GM12801 (cell line): ENCODE data around the gene CABLES2.

Source experiments
- CTCF ChIP-seq: IDR thresholded peaks from one replicate; pipeline ENCODE4 v1.5.1; 2011; ENCODE audit warnings: control low read depth; ENCODE audit not compliant: insufficient read length; ENCODE audit errors: extremely low read depth

The CABLES2 gene

GRCh38 chr20:62445553-62446340 is 38.7 kb upstream of the CABLES2 start:
- no peak for TF ChIP-seq CTCF

GRCh38 chr20:62444286-62444685 is 37.2 kb upstream of the CABLES2 start:
- no peak for TF ChIP-seq CTCF

GRCh38 chr20:62441987-62442539 is 35.0 kb upstream of the CABLES2 start:
- no peak for TF ChIP-seq CTCF

- no peak for TF ChIP-seq CTCF
Measured at GRCh38 chr20:62439218-62439617, 32.1 kb upstream of the CABLES2 start.

- TF ChIP-seq CTCF: no peak
Measured at GRCh38 chr20:62437927-62438326, 30.8 kb upstream of the CABLES2 start.

- no peak for TF ChIP-seq CTCF
Measured at GRCh38 chr20:62437496-62437895, 30.4 kb upstream of the CABLES2 start.

- TF ChIP-seq CTCF: no peak
Measured at GRCh38 chr20:62436692-62437091, 29.6 kb upstream of the CABLES2 start.
